Testis (tissue), 2 donors: Measurements from ENCODE around the gene KIR3DL2.

Experiments used
- POLR2A ChIP-seq: fragments of 450-650 bp; IDR thresholded peaks from one replicate; pipeline ENCODE4 v1.6.1; 2017; ENCODE audit warnings: antibody characterized with exemption, mild to moderate bottlenecking, moderate library complexity
- TF ChIP-seq, protein P1 (sequence below), 3 experiments: fragments of 450-650 bp in 2 of 3; fragments of 200-600 bp in 1 of 3; sonication (generic) in 1 of 3; IDR thresholded peaks; one replicate each; pipeline ENCODE4 v1.5.1; 2016 to 2019; ENCODE audit warnings: antibody characterized with exemption in 3 of 3, mild to moderate bottlenecking in 2 of 3, moderate library complexity in 1 of 3

DNA sequence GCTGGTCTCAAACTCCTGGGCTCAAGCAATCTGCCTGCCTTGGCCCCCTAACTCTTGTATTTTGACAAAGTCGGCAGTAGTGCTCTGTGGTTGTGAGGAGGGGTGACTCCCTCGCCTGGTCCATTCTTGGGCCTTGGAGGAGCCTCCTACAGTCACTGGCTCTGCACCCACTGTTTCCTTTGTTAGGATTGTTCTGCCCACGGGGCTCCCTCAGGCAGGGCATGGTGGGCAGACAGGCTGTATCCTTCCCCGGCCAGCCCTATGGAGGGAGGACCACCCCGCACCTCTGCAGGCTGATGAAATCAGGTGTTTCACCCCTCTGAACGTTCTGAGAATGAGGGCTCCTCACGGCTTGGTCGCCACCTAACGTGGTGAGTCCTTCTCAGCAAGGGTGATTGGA lies 33.0 kb downstream of the KIR3DL2 start:
- TF ChIP-seq, protein P1, sequence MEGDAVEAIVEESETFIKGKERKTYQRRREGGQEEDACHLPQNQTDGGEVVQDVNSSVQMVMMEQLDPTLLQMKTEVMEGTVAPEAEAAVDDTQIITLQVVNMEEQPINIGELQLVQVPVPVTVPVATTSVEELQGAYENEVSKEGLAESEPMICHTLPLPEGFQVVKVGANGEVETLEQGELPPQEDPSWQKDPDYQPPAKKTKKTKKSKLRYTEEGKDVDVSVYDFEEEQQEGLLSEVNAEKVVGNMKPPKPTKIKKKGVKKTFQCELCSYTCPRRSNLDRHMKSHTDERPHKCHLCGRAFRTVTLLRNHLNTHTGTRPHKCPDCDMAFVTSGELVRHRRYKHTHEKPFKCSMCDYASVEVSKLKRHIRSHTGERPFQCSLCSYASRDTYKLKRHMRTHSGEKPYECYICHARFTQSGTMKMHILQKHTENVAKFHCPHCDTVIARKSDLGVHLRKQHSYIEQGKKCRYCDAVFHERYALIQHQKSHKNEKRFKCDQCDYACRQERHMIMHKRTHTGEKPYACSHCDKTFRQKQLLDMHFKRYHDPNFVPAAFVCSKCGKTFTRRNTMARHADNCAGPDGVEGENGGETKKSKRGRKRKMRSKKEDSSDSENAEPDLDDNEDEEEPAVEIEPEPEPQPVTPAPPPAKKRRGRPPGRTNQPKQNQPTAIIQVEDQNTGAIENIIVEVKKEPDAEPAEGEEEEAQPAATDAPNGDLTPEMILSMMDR (IDR thresholded peaks at IDR 0.05), result no peak
- TF ChIP-seq POLR2A, result no peak
